GM12878 (cell line): Measurements from ENCODE around the gene OLFML2A.

ENCODE experiments used
- CTCF ChIP-seq, 3 experiments: IDR thresholded peaks in 2 of 3; conservative IDR thresholded peaks in 1 of 3; 2 replicates each; pipeline ENCODE4 v1.5.1; 2011; ENCODE audit warnings: low read depth in 3 of 3, low read length in 3 of 3, mild to moderate bottlenecking in 3 of 3, control low read depth in 2 of 3, moderate library complexity in 2 of 3, inconsistent platforms in 1 of 3, mixed read lengths in 1 of 3; ENCODE audit not compliant: control insufficient read depth in 2 of 3, insufficient read depth in 1 of 3; ENCODE audit errors: extremely low read depth in 1 of 3
- MYC ChIP-seq: IDR thresholded peaks from 2 replicates; pipeline ENCODE4 v1.6.1; 2011; ENCODE audit warnings: mild to moderate bottlenecking, low read length, moderate library complexity, inconsistent platforms; ENCODE audit not compliant: insufficient read depth, insufficient replicate concordance, insufficient read length, severe bottlenecking
- SREBF1 ChIP-seq: IDR thresholded peaks from 2 replicates; pipeline ENCODE4 v1.6.1; 2012; ENCODE audit warnings: mild to moderate bottlenecking, low read length

GRCh38 chr9:124754289-124754688 is 22.6 kb upstream of the OLFML2A start:
- peak; percentile 10 to 41 (median 12); a peak in 3 of 6 replicates for TF ChIP-seq CTCF (IDR thresholded peaks at IDR 0.05 in 2 of 3, conservative IDR thresholded peaks at IDR 0.05 in 1 of 3; ENCODE audit: control insufficient read depth in 2 of 3, extremely low read depth in 1 of 3, insufficient read depth in 1 of 3, low read depth in 3 of 3, low read length in 3 of 3)
- no peak for TF ChIP-seq MYC
- TF ChIP-seq SREBF1, result no peak
